T47D (cell line): ENCODE data around the gene KLHDC2.
A peak's percentile ranks its signal among the peaks of the same experiment; 100 is the strongest.
"Not testable (repeated sequence)": the region's sequence is repeated elsewhere in the genome, so short reads cannot be mapped to it uniquely, and the experiment has no call there.

Source experiments
- DNase-seq, 2 experiments: peaks; one replicate each; pipeline versions ENCODE4 v3.0.0 to v3.0.0-alpha.2; 2011 to 2012; ENCODE audit warnings: low read depth in 1 of 2, low spot score in 1 of 2
- JUND ChIP-seq: IDR thresholded peaks from 2 replicates; pipeline ENCODE4 v1.6.1; 2012; ENCODE audit warnings: low read depth
- in situ Hi-C: cut with HindIII; loops from 2 replicates; pipeline ENCODE4 v1.10.0; 2016; ENCODE audit warnings: low sequenced_read_pairs, low pct_unique_long_range_greater_than_20kb

Gene KLHDC2

DNA sequence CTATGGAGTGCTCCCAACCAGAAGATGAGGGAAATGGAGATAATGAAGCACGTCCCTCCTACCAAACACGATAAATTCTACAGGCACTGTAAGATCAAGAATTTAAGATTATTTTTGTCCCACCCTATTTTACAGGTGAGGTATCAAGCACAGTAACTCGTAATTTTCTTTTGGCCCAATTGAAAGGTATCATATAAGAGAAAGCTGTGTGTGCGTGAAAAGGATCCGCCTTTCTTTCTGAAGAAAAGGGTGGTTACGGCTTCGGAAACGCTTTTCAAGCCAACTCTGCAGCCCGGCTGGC lies 733 bp upstream of the KLHDC2 start:
- in situ Hi-C loops = no loop called here
- no peak for TF ChIP-seq JUND

DNA sequence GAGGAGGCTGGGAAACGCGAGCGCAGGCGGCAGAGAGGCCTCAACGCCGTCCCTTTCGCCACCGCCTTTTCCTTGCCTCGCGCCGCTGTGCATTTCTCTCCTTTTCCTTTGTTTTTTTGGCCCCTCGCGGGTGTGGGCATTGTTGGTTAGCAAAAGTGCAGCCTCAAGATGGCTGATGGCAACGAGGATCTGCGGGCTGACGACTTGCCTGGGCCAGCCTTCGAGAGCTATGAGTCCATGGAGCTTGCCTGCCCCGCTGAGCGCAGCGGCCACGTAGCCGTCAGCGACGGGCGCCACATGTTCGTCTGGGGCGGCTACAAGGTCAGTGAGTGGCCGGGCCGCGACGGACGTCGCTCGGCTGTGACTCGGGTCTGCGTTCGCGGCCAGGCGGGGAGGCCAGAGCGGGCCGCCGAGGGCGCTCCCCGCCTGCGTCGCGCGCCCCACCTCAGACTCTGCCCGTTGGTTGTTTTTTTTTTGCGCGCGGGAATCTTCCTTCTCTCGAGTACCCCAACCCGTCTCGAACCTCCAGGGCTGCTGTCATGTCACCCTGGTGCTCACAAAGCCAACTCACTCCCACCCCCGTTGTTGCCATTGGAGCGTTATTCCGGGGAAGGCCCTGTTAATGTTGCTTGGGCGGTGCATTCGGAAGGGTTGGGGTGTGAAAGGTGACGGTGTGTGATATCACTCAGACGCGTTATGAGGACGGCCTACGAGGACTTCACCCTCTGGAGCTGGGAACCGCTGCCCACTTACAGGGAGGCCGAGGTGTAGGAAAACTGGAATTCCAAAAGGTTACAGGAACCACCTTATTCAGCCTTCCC lies 558 bp downstream of the KLHDC2 start:
- in situ Hi-C loops = no loop called here
- no peak for TF ChIP-seq JUND
- peak in 1 of 2 experiments; percentile 60 for DNase-seq

More for the DNA sequence above, 733 bp upstream of the KLHDC2 start:
- no peak for DNase-seq

DNA sequence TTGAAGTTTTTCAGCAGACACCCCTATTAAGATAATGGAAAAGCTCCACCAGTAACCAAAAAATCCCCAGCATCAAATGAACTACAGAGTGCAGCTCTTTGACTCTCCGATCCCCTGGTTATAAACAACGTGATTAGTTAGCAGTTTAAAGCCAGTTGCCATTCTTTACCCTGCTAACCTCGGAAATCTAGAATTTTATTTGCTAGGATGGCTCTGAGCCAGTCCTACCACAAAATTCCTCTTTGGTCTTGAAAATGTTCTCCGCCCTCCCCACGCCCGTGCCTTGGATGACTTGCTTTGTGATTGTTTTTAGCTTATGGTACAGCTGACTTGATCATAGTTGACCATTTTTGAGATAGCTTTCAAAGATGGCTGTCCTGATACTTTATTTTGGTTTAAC lies 1.2 kb downstream of the KLHDC2 start:
- peak in 1 of 2 experiments; percentile 38 for DNase-seq
- in situ Hi-C loops = no loop called here

DNA sequence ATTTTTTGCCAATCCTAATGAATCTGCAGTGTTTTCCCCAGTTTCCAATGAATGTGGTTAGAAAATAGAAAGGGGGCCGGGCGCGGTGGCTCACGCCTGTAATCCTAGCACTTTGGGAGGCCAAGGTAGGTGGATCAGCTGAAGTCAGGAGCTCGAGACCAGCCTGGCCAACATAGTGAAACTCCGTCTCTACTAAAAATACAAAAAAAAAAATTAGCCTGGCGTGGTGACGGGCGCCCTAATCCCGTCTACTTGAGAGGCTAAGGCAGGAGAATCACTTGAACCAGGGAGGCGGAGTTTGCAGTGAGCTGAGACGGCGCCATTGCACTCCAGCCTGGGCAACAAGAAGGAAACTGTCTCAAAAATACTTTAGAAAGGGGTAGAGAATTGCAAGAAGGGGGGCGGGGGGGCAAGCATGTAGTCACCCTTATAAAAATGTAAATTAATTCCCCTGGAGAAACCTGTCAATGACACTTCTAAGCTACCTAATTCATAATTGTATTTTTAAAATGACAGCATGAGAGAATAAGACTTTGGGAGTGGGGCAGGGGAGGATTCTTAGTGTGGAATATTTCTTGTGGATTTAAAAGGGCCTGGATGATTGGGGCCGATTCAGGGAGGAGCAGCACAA lies 1.7 kb downstream of the KLHDC2 start:
- no peak for DNase-seq
- no peak for TF ChIP-seq JUND
- in situ Hi-C loops = no loop called here

More for the DNA sequence above, 1.2 kb downstream of the KLHDC2 start:
- no peak for TF ChIP-seq JUND

DNA sequence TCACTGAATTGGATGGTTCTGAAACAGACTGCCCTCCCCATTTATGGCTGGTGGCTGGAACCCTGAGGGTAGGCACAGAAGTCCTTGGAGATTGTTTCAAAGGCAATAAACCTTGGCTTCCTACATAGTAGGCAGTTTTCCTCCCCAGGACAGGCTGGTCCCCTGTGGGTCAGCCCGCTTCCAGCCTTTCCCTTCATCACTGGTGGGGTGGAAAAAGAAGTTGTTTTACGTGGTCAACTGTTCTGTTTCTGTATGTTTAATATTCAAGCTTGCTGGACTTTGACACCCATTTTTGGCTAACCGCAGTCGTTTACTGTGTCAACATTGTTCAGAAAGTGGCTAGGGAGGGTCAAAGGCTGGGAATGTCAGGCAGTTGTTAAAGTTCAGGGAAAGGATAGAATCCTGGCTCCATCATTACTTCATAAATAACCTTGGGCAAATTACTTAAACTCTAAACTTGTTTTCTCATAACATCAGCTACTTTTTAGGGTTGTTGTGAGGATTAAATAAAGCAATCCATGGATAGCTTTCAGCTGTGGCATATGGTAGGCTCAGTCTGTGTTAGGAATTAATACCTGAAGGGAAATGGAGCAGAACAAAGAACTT lies 2.4 kb downstream of the KLHDC2 start:
- in situ Hi-C loops = no loop called here
- peak; percentile 37 to 94 for DNase-seq
- 0 out of 2 replicates have a peak, but pooled peaks have one; percentile 22 for TF ChIP-seq JUND

DNA sequence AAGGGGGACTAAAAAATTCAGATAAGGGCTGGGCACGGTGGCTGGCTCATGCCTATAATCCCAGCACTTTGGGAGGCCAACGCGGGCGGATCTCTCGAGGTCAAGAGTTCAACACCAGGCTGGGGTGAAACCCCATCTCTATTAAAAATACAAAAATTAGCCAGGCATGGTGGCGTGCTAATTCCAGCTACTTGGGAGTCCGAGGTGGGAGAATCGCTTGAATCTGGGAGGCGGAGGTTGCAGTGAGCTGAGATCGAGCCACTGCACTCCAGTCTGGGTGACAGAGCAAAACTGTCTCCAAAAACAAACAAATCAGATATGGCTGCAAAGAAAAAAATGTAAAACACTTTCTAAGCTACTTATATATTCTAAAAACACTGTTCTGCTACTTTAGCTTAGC lies 3.7 kb downstream of the KLHDC2 start:
- DNase-seq, in situ Hi-C loops: not testable (repeated sequence)

DNA sequence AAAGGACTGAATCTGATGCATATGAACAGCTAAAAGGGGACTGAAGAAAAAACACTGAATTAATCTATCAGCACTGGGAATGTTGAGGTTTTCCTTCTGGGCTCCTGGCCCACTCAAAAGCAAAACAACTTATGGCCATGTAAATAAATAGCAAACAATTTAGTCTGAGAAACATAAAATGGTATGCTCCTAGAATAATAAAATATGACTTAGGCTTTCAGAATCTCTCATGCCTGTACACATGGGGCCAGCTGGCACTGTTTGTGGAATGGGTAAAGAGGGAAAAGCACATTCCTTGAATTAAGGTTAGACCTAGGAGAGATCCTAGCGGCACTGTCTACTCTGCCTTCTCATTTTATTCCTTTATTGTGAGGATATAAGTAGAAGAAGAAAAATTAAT lies 6.2 kb downstream of the KLHDC2 start:
- no peak for TF ChIP-seq JUND
- DNase-seq = no peak
- in situ Hi-C loops = no loop called here

DNA sequence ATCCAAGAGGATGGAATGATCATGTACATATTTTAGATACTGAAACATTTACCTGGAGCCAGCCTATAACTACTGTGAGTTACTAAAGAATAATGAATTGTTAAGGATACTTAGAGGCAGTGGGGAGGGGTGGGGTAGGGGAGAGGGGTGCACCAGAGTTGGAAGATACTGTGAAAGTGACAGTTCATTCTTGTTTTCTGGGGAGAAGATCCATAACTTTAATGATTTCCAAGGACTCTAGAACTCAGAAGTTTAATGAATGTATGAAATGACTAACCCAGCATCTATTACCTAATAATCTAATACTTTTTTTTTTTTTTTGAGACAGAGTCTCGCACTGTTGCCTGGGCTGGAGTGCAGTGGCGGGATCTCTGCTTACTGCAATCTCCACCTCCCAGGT lies 10.5 kb downstream of the KLHDC2 start:
- TF ChIP-seq JUND = no peak
- no peak for DNase-seq

DNA sequence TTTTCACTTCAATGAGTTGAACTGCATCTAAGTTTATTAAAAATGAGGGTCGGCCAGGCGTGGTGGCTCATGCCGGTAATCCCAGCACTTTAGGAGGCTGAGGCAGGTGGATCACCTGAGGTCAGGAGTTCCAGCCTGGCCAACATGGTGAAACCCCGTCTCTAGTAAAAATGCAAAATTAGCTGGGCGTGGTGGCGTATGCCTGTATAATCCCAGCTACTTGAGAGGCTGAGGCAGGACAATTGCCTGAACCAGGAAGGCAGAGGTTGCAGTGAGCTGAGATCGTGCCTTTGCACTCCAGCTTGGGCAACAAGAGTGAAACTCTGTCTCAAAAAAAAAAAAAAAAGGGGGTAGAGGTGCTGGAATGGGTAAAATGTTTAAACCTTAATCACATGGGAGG lies 13.1 kb downstream of the KLHDC2 start:
- DNase-seq, in situ Hi-C loops: not testable (repeated sequence)

More for the DNA sequence above, 10.5 kb downstream of the KLHDC2 start:
- in situ Hi-C loops = no loop called here

DNA sequence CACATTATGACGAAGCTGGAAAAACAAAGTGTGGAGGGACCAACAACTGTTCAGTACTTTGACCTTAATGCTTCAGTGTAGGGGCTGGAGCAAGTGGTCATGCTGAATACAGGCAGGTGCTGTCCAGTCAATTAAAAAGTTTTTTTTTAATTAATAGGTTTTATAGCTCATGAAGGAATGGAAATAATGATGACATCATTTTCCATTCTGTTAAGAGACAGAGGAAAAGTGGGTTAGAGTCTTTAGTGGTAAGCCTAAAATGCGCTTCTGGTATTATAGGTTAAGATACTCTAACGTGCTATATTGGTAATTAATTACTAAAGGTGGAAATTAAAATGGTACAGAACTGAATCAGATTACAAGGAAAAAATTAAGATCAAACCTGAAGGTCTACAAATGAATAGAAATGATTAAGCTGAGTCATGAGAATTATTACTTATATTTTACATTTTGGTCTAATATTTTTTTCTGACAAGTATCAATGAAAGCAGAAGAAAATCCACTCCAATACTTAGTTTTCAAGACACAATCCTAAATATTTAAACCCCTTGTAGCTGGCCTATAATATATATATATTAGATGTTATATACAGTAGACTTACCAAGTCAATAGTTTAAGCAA lies 15.6 kb downstream of the KLHDC2 start:
- TF ChIP-seq JUND = no peak
- in situ Hi-C loops = no loop called here
- no peak for DNase-seq

DNA sequence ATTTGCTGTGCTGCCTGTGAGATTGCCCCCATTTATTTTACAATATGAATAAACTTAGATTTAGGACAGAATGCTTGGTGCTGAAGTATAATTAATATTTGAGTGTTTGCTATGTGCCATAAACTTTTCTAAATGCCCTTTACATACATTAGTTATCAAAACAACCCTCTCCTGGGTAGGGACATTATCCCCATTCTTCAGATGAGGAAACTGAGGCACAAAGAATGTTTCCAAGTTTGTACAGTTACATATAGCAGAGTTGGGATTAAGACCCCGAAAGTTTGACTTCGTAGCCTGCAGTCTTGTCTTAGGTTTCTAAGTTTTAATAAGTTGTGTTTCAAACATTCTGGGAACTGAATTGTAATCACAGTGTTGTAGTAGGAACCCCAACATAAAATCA lies 18.4 kb downstream of the KLHDC2 start:
- no peak for DNase-seq
- in situ Hi-C loops = no loop called here
- TF ChIP-seq JUND = no peak

DNA sequence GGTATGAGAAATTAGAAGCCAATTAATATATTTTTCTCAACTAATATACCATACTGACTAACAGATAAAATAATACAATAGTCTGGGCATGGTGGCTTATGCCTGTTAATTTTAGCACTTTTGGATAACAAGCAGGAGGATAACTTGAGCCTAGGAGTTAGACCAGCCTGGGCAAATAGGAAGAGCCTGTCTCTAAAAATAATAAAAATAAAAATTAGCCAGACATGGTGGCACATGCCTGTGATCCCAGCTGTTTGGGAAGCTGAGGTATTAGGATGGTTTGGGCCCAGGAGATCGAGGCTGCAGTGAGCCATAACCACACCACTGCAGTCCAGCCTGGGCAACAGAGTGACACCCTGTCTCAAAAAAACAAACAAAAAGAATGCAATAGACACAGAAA lies 24.7 kb downstream of the KLHDC2 start:
- in situ Hi-C loops = no loop called here
- no peak for DNase-seq
- TF ChIP-seq JUND = no peak

DNA sequence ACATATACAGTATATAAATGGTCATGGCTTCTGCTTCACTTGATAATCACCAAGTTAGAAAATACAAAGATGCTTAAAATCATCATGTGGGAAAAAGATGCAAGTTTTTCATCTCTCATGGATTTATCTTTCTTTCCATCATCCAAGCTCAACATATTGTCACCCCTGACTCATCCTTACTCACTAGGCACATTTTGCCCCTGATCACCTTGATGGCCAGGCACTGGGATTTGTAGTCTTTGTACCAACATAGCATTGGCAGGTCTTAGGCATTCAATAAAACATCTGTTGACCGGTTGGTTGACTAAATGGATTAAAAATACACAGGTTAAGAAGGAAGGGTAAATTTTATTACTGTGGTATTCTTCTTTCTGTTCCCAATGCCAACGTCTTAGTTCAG lies 28.1 kb downstream of the KLHDC2 start:
- in situ Hi-C loops = no loop called here
- DNase-seq = no peak
- TF ChIP-seq JUND = no peak
